NAMALWA (cell line): ENCODE results near the gene SUZ12.
"Not testable (repeated sequence)": the region's sequence is repeated elsewhere in the genome, so short reads cannot be mapped to it uniquely, and the experiment has no call there.

Experiments
- DNase-seq: peaks from one replicate; pipeline ENCODE4 v3.0.0-alpha.2; 2015; ENCODE audit warnings: low spot score

Gene SUZ12

DNA sequence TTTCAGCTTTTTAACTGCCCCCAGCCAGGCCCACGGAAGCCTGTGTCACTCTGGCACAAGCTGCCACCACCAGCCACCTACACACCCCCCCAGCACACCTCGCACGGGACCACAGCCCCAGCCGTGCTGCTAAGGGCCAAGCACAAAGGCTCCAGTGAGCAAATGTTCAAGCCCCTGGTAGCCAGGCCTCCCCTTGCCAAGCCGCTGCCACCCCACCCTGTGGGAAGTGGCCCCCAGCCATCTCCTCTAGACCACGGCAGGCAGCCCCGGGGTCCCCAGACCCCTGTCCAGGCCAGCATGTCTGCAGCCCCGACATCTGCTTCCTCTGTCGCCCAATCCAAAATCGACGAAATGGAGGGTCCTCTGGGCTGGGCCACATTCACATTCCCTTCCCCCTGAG lies 105.5 kb downstream of the SUZ12 start:
- DNase-seq, result not testable (repeated sequence)

DNA sequence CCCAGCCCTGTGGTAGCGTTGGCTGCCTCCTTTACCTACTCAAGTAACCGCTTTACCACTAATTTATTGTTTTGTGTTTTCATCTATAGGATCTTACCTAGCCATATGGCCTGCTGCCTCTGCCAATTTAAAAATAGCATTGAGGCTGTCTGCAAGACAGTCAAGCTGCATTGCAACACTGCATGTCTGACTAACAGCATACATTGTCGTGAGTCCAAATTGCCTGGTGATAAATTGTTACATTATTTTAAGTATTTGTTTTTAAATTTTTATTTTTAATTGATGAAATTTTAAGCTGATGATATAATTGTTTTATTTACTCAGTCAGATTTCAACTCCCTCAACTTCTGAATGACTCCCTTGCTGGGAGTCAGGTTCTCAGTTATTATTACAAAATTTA lies 108.8 kb downstream of the SUZ12 start:
- DNase-seq, result not testable (repeated sequence)

DNA sequence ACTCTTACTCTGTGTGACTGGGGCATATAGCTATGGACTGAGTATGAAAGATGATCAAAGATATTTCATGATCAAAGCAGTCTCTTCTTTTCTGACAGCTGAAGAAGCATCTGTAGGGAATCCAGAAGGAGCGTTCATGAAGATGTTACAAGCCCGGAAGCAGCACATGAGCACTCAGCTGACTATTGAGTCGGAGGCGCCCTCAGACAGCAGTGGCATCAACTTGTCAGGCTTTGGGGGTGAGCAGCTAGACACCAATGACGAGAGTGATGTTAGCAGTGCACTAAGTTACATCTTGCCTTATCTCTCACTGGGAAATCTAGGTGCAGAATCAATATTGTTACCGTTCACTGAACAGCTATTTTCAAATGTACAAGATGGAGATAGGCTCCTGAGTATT lies 110.9 kb downstream of the SUZ12 start:
- not testable (repeated sequence) for DNase-seq
